Heart right ventricle (tissue), 16 donors: ENCODE measurements around the gene LRRC27. TPM values are rescaled to one million over a fixed set of nuclear protein-coding genes. Genes with fewer than 3 reads are reported as not detected.

Experiments
- ATAC-seq, 8 donors: fragments of 200-7000 bp; cut with Tn5 transposase; one replicate each; pipeline ENCODE4 v1.9.1; 2020; ENCODE audit warnings: mild to moderate bottlenecking in 8 of 8, moderate library complexity in 8 of 8, moderate number of reproducible peaks in 1 of 8
- DNase-seq, 2 donors: peaks; one replicate each; pipeline ENCODE4 v3.0.0-alpha.2; 2020
- H3K27ac ChIP-seq, 10 donors: fragments of 200-600 bp; sonication (generic) in 2 of 10; one replicate each; pipeline versions ENCODE4 v1.5.0 to v1.8.0; 2020 to 2022; ENCODE audit warnings: mild to moderate bottlenecking in 3 of 10
- H3K27me3 ChIP-seq, 7 donors: fragments of 200-600 bp; one replicate each; pipeline ENCODE4 v1.8.0; 2021 to 2022; ENCODE audit warnings: mild to moderate bottlenecking in 2 of 7
- H3K36me3 ChIP-seq, 9 donors: fragments of 200-600 bp; sonication (generic) in 1 of 9; one replicate each; pipeline versions ENCODE4 v1.5.0 to v1.8.0; 2020 to 2022; ENCODE audit warnings: mild to moderate bottlenecking in 2 of 9
- H3K4me1 ChIP-seq, 9 donors: fragments of 200-600 bp; sonication (generic) in 1 of 9; one replicate each; pipeline versions ENCODE4 v1.5.0 to v1.8.0; 2020 to 2022; ENCODE audit warnings: mild to moderate bottlenecking in 4 of 9
- H3K4me3 ChIP-seq, 10 donors: fragments of 200-600 bp; sonication (generic) in 2 of 10; one replicate each; pipeline versions ENCODE4 v1.5.0 to v1.8.0; 2020 to 2022; ENCODE audit warnings: mild to moderate bottlenecking in 7 of 10, moderate library complexity in 2 of 10
- H3K9me3 ChIP-seq, 11 donors: fragments of 200-600 bp in 10 of 11; sonication (generic) in 2 of 11; one replicate each; pipeline versions ENCODE4 v1.5.0 to v1.8.0; 2013 to 2022; ENCODE audit warnings: mild to moderate bottlenecking in 2 of 11, control low read depth in 1 of 11, moderate library complexity in 1 of 11
- CTCF ChIP-seq, 9 donors: fragments of 200-600 bp; sonication (generic) in 2 of 9; IDR thresholded peaks; one replicate each; pipeline versions ENCODE4 v1.5.0 to v1.8.0; 2021 to 2022; ENCODE audit warnings: antibody characterized with exemption in 9 of 9, mild to moderate bottlenecking in 5 of 9, moderate library complexity in 1 of 9
- whole genome bisulfite sequencing, 2 donors: extraction: QIAGEN DNeasy Blood & Tissue Kit; methylation state at CpG; one replicate each; pipeline ENCODE4 v1.1.7; 2013; ENCODE audit warnings: inconsistent platforms in 1 of 2; 5-methylcytosine and 5-hydroxymethylcytosine counted together
- intact Hi-C, 10 donors: fragments of 100-400 bp; cut with DNase I; formaldehyde crosslinking; loops; one replicate each; pipeline versions ENCODE4 v1.11.1 to v1.14.2; 2022
- polyA plus RNA-seq, 2 donors: library from polyadenylated mRNA; stranded (reverse); fragments of 200-250 nt; gene quantifications; one replicate each; pipeline ENCODE4 v1.2.3, GENCODE V29; 2013
- total RNA-seq, 10 donors: library from RNA; stranded (reverse); fragmentation: NEBNext Ultra II Directional in 3 of 10; extraction: Animal tissue kit (Norgen Biotek cat#: 25700) in 3 of 10; gene quantifications; one replicate each; pipeline versions ENCODE4 v1.2.1 to v1.2.4, GENCODE V29; 2021 to 2023
- donor health status: Arrhythmogenic right ventricular cardiomyopathy.
- donor health status: ischemic (EF 13 %, LVEDD 7.1; RV severe dilation, severe dysfunction).
- donor health status: healthy with polysubstance abuse.
- donor health status: DM: no; HTN: yes; CAD: no.
- donor health status: DM: no; HTN: no; CAD: no.
- donor health status: ischemic (EF 25% LVEDD 6.9; RV normal size, moderate dysfunction).
- donor health status: ischemic (EF 25% LVEDD 5.7; RV mildly dilated, moderate dysfunction).
- donor health status: healthy.
- donor health status: DM: yes; HTN: yes; CAD: no.
- donor health status: Ischemic cardiomyopathy.
- donor health status: ischemic (EF 35%, LVEDD 5.7; RV mildly dilated, moderate dysfunction).
- donor health status: nonischemic (EF 11% LVEDD 7.7; RV severe dilation, severe dysfunction).
- donor health status: DM: yes; HTN: yes; CAD: no.
- donor health status: PGD.
- donor health status: ischemic (EF 29% LVEDD 5.4; RV normal size, mild dysfunction).
- donor health status: nonischemic (EF 23%, LVEDD 6.1; RV moderate dilation, normal function).

The LRRC27 gene
- total and polyA plus RNA-seq, 12 donors = 3.0 to 8.1 (median 4.7) TPM

- peak in 1 of 2 donors; percentile 32 for DNase-seq
- H3K36me3 ChIP-seq = peaks cover 0 to 4% (median 0%) of the 10 kb centered on the region in 9 donors
- peak in 4 of 8 donors; percentile 2 to 15 (median 6) for ATAC-seq
- peaks cover 23 to 62% (median 43%) of the 10 kb centered on the region in 9 donors for H3K4me1 ChIP-seq
- WGBS, 2 donors = 55 to 71% methylated on average over 28 to 30 of the region's 30 CpGs
- peak overlapping the region; percentile 75 to 94 (median 88) for H3K27ac ChIP-seq
- intact Hi-C loops = loop anchor here in 1 of 10 donors (2.0 kb wide), 1 partner anchor 25 kb away; the partner anchor contains the start of gene PWWP2B
- no peaks in the 10 kb centered on the region for H3K27me3 ChIP-seq
- H3K9me3 ChIP-seq = no peaks in the 10 kb centered on the region
- H3K4me3 ChIP-seq = no peak overlapping the region
- TF ChIP-seq CTCF (IDR thresholded peaks at IDR 0.05) = no peak
These were observed 90.1 kb downstream of the LRRC27 start for GRCh38 chr10:132421847-132422751.

- 83 to 84% methylated on average over 26 of the region's 26 CpGs for WGBS, 2 donors
- DNase-seq (peak in 1 of 2 donors; percentile 11), ATAC-seq (no peak)
- Histone ChIP-seq H3K4me1 (peaks cover 23 to 52% (median 40%) of the 10 kb centered on the region in 9 donors), H3K27me3 (no peaks in the 10 kb centered on the region), H3K27ac (peak overlapping the region in 4 of 10 donors; percentile 88 to 94 (median 92)), H3K9me3 (no peaks in the 10 kb centered on the region), H3K4me3 (no peak overlapping the region), H3K36me3 (no peaks in the 10 kb centered on the region)
- no peak for TF ChIP-seq CTCF (IDR thresholded peaks at IDR 0.05)
- intact Hi-C loops = no loop called here
These were observed 91.2 kb downstream of the LRRC27 start for GRCh38 chr10:132422903-132423825.

GRCh38 chr10:132423966-132424861 is 92.2 kb downstream of the LRRC27 start:
- intact Hi-C loops = no loop called here
- ATAC-seq = no peak

More at GRCh38 chr10:132423966-132424861, 92.2 kb downstream of the LRRC27 start:
- Histone ChIP-seq H3K4me3 (no peak overlapping the region), H3K36me3 (no peaks in the 10 kb centered on the region), H3K27me3 (no peaks in the 10 kb centered on the region), H3K9me3 (no peaks in the 10 kb centered on the region), H3K27ac (no peak overlapping the region), H3K4me1 (peaks cover 17 to 41% (median 32%) of the 10 kb centered on the region in 9 donors)
- WGBS, 2 donors = 92 to 93% methylated on average over 21 of the region's 21 CpGs
- TF ChIP-seq CTCF (IDR thresholded peaks at IDR 0.05) = no peak
- DNase-seq = peak in 1 of 2 donors; percentile 6
